Activated CD4-positive, alpha-beta T cell treated with anti-CD3 and anti-CD28 coated beads, Interleukin-2, amount 50 U/mL, for 48 hours (primary cell): ENCODE measurements around the gene MUSK.
"Not testable (repeated sequence)": the region's sequence is repeated elsewhere in the genome, so short reads cannot be mapped to it uniquely, and the experiment has no call there.

ENCODE experiments used
- DNase-seq, 2 experiments: peaks; one replicate each; pipeline ENCODE4 v3.0.0-alpha.2; 2020

Gene MUSK

DNA sequence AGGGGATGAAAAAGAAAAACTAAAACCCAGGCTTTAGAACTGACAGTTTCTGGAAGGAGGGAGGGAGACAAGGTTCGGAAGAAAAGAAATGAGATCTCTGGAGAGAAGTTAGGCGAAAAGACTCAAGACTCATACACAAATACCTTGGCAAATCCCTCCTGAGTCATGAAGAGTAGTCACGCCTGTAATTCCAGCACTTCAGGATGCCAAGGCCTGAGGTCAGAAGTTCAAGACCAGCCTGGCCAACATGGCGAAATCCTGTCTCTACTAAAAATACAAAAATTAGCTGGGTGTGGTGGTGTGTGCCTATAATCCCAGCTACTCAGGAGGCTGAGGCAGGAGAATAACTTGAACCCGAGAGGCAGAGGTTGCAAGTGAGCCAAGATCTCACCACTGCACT, 27.3 kb downstream of the MUSK start:
- not testable (repeated sequence) for DNase-seq

- no peak for DNase-seq
These were observed 32.4 kb downstream of the MUSK start for GRCh38 chr9:110700953-110701352.

- DNase-seq: no peak
These were observed 35.1 kb downstream of the MUSK start for GRCh38 chr9:110703669-110704068.

GRCh38 chr9:110707419-110707818, 38.8 kb downstream of the MUSK start:
- DNase-seq: no peak

DNA sequence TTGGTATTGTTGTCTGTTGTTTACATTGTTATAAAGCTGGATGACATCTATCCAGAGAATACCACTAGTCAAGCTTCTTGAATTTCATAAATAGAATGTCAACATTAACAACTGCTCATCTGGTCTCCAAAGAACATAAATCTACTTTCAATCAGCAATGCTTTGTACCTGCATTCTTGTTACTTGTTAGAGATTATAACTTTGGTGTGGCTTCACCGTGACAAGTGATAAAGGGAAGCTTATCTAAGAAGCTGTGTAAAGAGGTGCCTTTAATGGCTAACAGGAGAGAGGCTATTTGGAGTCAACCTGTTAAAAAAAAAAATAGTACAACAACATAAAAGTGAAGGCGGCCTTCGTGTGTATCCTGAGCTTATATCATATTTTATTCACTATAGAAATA, 41.8 kb downstream of the MUSK start:
- no peak for DNase-seq

GRCh38 chr9:110712955-110713354, 44.4 kb downstream of the MUSK start:
- DNase-seq: no peak

DNA sequence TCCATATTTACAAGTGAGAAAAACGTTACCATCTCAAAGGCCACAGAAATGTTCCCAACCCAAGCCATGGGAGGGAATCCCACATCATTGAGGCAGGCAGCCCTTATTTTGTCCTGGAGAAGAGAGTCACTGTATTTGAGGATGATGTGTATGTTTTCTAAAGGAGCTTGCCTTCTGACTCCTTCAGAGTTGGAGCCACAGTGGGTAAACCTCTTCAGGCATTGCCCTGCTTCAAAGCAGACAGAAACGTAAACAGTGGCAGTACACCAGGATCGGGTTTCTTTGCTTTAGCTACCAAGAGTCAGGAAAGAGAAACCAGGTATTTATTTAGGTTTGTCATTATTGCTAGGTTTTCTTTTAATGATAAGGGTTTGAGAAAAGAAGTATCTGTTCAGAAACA, 45.7 kb downstream of the MUSK start:
- no peak for DNase-seq

DNA sequence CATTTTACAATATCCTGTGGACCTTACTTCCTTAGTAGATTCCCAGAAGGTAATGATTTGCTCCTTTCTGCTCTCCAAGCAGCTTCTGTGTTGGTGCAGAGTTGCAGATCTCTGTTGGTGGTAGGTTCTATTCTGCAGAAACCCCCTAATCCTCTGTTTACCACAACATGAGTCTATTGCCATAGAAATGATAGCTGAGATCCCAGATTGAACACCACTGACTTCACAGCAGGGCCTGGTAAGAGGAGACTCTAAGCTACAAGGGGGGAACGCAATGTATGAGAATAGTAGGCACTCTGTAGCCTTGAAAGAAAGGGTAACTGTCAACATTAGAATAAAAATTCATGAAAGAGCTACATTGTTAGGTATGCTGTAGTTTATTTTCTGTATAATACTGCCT, 59.5 kb downstream of the MUSK start:
- no peak for DNase-seq

GRCh38 chr9:110729641-110730040, 61.0 kb downstream of the MUSK start:
- DNase-seq: no peak

GRCh38 chr9:110731437-110732028, 62.9 kb downstream of the MUSK start:
- no peak for DNase-seq

DNA sequence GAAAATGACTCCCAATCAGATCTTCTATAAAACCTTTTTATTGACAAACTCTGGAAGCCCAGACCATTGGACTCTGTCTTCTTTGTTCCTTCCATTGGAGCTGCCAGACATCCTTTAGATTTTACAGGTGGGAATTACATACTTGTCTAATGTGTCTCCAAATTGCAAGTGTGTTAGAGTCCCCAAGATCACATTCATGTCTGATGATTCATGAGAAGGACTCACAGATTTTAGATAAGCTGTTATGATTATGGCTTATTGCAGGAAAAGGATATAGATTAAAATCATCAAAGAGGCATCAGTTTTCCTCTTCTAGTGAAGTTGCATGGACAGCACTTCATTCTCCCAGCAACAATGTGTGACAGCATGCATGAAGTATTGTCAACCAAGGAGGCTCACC, 70.4 kb downstream of the MUSK start:
- no peak for DNase-seq

DNA sequence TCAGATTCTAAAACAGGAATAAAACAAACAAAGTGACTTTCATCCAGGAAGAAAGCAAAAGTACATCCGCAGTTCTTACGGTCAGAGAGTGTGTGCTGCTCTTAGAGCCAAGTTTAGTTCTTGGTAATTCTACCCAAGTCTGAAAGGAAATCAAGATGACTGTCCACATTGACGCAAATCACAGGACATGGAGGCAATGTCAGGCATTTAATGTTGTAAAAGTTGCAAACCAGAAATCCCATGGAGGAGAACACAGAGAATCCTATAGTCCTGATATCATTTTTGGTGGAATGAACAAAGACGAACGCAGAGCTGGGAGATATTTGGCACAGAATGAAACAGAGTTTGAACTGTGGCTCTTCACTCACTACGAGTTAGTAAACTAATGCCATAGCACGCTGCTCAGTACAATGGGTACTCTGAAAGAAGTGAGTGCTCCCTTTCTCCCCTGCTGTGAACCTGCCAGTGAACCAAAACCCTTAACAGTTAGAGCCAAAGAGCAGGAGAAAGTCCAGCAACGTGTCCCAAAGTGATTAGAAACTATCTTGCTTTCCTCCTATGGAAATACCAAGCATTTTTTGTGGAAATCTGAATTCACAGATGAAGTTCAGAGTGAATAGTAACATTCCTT, 74.3 kb downstream of the MUSK start:
- no peak for DNase-seq

- no peak for DNase-seq
These were observed 76.3 kb downstream of the MUSK start for GRCh38 chr9:110744715-110745384.

GRCh38 chr9:110745676-110746075, 77.1 kb downstream of the MUSK start:
- DNase-seq: no peak

- DNase-seq: no peak
These were observed 77.8 kb downstream of the MUSK start for GRCh38 chr9:110746211-110746930.

DNA sequence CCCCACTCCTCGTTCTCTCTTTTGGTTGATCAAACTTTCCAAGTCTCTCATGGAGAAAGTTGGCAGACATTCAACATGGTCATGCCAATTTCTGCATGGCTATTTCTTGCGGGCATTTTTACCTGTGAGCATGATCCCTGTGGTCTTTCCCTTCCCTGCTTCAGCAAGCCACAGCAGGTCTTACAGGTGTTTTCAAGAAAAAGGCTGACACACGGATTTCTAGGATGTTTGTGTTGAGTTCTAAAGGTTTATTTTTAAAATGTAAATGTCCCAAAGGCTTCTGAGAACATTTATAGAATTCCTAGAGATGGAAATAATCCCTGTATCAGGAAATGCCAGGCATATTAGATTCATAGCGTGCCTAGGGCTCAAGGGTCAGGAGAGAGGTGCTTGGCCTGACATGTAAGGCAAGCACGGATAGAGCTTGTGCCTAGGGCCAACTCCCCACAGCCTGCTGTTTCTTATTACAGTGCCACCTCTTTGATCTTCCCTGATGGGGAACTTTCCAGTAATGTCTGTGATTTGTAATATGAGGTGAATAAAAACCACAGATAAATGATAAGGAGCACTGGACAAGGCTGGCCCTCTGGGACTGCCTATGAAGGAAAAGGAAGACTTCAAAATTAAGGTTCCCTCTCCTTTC, 79.8 kb downstream of the MUSK start:
- DNase-seq: no peak

DNA sequence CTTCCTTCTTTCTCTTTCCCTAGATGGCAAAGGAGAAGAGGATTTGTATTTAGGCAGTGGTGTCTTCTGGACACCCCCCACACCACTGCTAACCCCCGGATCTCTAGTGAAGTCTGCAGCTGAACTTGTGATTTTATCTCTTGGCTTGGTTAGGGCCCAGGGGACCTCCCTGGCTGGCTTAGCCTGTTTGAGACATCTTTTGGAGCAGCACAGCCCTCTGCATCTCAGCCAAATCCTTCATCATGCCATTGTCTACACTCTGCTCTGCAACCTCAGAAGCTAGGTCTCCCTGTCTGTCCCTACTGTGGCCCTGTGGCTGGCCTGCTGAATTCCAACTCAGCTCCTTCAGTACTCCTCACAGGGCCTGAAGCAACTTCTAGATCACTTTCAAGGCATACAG, 81.7 kb downstream of the MUSK start:
- no peak for DNase-seq

GRCh38 chr9:110751971-110752370, 83.4 kb downstream of the MUSK start:
- no peak for DNase-seq

DNA sequence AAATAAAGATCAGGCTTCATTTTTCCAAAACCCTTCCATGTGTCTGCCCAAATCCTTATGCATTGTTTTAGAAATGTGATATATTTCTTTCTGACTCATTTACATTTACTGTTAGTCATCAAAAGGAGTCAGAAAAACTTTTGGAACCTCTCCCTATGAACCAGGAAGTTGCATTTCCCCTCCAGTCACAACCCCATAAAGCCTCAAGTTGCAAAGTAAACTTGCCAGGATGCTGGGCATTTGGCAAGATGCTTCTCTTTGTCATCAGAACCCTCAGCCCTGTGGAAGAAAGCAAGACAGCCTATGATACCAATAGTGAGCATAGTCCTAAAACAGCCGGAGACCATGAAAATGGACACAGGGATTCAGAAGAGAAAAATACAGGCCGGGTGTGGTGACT, 84.2 kb downstream of the MUSK start:
- no peak for DNase-seq

- no peak for DNase-seq
These were observed 85.2 kb downstream of the MUSK start for GRCh38 chr9:110753731-110754231.

GRCh38 chr9:110755179-110755578, 86.6 kb downstream of the MUSK start:
- no peak for DNase-seq

- DNase-seq: no peak
These were observed 89.6 kb downstream of the MUSK start for GRCh38 chr9:110758201-110758600.

- DNase-seq: no peak
These were observed 94.2 kb downstream of the MUSK start for GRCh38 chr9:110762783-110763182.
